Liver (tissue), 3 donors: ENCODE results near the gene ABLIM3.

Source experiments
- CTCF ChIP-seq: fragments of 150-350 bp; IDR thresholded peaks from 2 replicates; pipeline ENCODE4 v1.5.1; 2017; ENCODE audit warnings: improper control_type of control experiment, low read depth, low read length; ENCODE audit not compliant: missing input control
- FOXA1 ChIP-seq: IDR thresholded peaks from 2 replicates; pipeline ENCODE4 v1.6.1; 2016; ENCODE audit warnings: antibody characterized with exemption
- GABPA ChIP-seq, 2 donors: IDR thresholded peaks in 1 of 2; conservative IDR thresholded peaks in 1 of 2; 2 replicates each; pipeline ENCODE4 v1.6.1; 2016; ENCODE audit warnings: antibody characterized with exemption in 2 of 2, mild to moderate bottlenecking in 1 of 2, moderate library complexity in 1 of 2
- TF ChIP-seq, protein P1 (sequence below): IDR thresholded peaks from 2 replicates; pipeline ENCODE4 v1.6.1; 2016; ENCODE audit warnings: antibody characterized with exemption, mild to moderate bottlenecking
- donor health status: healthy.
- donor health status: healthy.

GRCh38 chr5:149206524-149207141 is 65.3 kb downstream of the ABLIM3 start:
- TF ChIP-seq GABPA (IDR thresholded peaks at IDR 0.05 in 1 of 2, conservative IDR thresholded peaks at IDR 0.05 in 1 of 2) (no peak), CTCF (no peak), FOXA1 (no peak)
- TF ChIP-seq, protein P1, sequence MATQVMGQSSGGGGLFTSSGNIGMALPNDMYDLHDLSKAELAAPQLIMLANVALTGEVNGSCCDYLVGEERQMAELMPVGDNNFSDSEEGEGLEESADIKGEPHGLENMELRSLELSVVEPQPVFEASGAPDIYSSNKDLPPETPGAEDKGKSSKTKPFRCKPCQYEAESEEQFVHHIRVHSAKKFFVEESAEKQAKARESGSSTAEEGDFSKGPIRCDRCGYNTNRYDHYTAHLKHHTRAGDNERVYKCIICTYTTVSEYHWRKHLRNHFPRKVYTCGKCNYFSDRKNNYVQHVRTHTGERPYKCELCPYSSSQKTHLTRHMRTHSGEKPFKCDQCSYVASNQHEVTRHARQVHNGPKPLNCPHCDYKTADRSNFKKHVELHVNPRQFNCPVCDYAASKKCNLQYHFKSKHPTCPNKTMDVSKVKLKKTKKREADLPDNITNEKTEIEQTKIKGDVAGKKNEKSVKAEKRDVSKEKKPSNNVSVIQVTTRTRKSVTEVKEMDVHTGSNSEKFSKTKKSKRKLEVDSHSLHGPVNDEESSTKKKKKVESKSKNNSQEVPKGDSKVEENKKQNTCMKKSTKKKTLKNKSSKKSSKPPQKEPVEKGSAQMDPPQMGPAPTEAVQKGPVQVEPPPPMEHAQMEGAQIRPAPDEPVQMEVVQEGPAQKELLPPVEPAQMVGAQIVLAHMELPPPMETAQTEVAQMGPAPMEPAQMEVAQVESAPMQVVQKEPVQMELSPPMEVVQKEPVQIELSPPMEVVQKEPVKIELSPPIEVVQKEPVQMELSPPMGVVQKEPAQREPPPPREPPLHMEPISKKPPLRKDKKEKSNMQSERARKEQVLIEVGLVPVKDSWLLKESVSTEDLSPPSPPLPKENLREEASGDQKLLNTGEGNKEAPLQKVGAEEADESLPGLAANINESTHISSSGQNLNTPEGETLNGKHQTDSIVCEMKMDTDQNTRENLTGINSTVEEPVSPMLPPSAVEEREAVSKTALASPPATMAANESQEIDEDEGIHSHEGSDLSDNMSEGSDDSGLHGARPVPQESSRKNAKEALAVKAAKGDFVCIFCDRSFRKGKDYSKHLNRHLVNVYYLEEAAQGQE = no peak
